ENCODE data around the gene DISC1.

DISC1 gene

DNA sequence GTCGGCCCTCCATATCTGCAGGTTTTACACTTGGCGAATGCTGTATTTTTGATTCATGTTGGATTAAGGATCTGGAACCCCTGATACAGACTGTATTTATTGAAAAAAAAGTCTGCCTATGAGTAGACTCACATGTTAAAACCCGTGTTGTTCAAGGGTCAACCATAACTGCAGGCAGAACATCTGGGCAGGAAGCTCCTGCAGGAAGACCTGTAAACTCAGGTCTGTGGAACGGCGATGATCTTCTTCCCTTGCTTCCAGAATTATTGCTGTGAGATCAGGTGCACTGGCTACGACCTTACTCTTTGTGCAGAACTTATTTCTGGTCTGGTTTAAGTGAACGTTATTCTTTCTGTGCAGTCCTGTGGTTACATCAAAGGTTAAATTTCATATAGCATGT, 96.6 kb downstream of the DISC1 start:
- no peak overlapping the region for H3K4me3 ChIP-seq (ENCODE audit: low read length in 2 of 2)
- no peaks in the 10 kb centered on the region for H3K27me3 ChIP-seq (ENCODE audit: control insufficient read depth in 3 of 3, insufficient read depth in 3 of 3, low read depth in 1 of 3, low read length in 3 of 3)
- no peak overlapping the region for H3K18ac ChIP-seq (ENCODE audit: low read length)
- no peaks in the 10 kb centered on the region for H3K79me1 ChIP-seq (ENCODE audit: low read depth, low read length)
- no peak overlapping the region for H3K4me2 ChIP-seq (ENCODE audit: insufficient read depth, low read length, poor library complexity, severe bottlenecking)
- H3K9me3 ChIP-seq (replicated peaks in 1 of 2; ENCODE audit: control insufficient read depth in 2 of 2, insufficient read depth in 1 of 2, low read depth in 1 of 2, low read length in 2 of 2), result no peaks in the 10 kb centered on the region
- H2BK5ac ChIP-seq (ENCODE audit: low read length), result no peak overlapping the region
- H4K8ac ChIP-seq (ENCODE audit: low read depth, low read length), result no peak overlapping the region
- H2BK120ac ChIP-seq (ENCODE audit: low read depth, low read length), result no peak overlapping the region
- WGBS, 2 donors (ENCODE audit: extremely low coverage in 2 of 2, insufficient read length in 2 of 2, insufficient replicate concordance in 1 of 2), result no CpG with 5 or more reads among the region's 7 CpGs
- H2AK5ac ChIP-seq (ENCODE audit: low read depth, low read length), result no peak overlapping the region
- H4K91ac ChIP-seq (ENCODE audit: low read depth, low read length, poor library complexity), result no peak overlapping the region
- no peak overlapping the region for H3K14ac ChIP-seq (ENCODE audit: low read length)
- H3K4me1 ChIP-seq (ENCODE audit: control insufficient read depth in 2 of 2, insufficient read depth in 1 of 2, low read depth in 1 of 2, low read length in 2 of 2), result peaks cover 0 to 5% of the 10 kb centered on the region in 2 donors
- H3K27ac ChIP-seq (replicated peaks; ENCODE audit: low read length), result no peak overlapping the region
- H2BK12ac ChIP-seq (ENCODE audit: low read length), result no peak overlapping the region
- H3K4ac ChIP-seq (ENCODE audit: low read length), result no peak overlapping the region
- DNase-seq (ENCODE audit: low spot score), result no peak
- no peak overlapping the region for H3K9ac ChIP-seq (ENCODE audit: low read depth, low read length, poor library complexity)
- no peak overlapping the region for H2AFZ ChIP-seq (ENCODE audit: low read length)
- no peaks in the 10 kb centered on the region for H3K36me3 ChIP-seq (replicated peaks in 1 of 2; ENCODE audit: control insufficient read depth in 2 of 2, insufficient read depth in 2 of 2, low read length in 2 of 2)
- no peak overlapping the region for H2BK15ac ChIP-seq (ENCODE audit: low read length)
- no peak overlapping the region for H3K23ac ChIP-seq (ENCODE audit: low read depth, low read length, poor library complexity)

DNA sequence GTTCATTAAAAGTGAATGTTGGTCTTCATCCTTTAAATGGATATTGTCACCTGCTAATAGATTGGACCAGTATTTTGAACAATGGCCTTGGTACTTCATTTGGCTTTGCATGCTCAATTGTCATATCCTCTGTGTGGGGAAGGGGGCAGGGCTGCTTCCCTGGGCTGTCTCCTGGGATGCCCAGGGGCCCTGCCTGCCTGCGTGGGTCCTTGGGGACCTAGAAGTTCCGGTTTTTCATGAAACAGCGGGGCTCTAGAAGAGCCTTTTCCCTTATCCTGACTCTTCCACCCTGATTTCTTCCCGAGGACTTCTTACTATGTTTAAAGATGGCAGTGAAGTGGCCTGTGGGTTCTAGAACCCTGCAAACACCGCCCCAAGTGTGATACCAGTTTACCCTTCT, 97.5 kb downstream of the DISC1 start:
- Histone ChIP-seq H3K79me1 (ENCODE audit: low read depth, low read length) (no peaks in the 10 kb centered on the region), H3K14ac (ENCODE audit: low read length) (no peak overlapping the region), H3K36me3 (replicated peaks in 1 of 2; ENCODE audit: control insufficient read depth in 2 of 2, insufficient read depth in 2 of 2, low read length in 2 of 2) (no peaks in the 10 kb centered on the region), H2BK12ac (ENCODE audit: low read length) (no peak overlapping the region), H3K4ac (ENCODE audit: low read length) (no peak overlapping the region), H3K27ac (replicated peaks; ENCODE audit: low read length) (no peak overlapping the region), H4K91ac (ENCODE audit: low read depth, low read length, poor library complexity) (no peak overlapping the region), H3K4me1 (ENCODE audit: control insufficient read depth in 2 of 2, insufficient read depth in 1 of 2, low read depth in 1 of 2, low read length in 2 of 2) (peaks cover 0 to 5% of the 10 kb centered on the region in 2 donors), H2AK5ac (ENCODE audit: low read depth, low read length) (no peak overlapping the region), H2BK5ac (ENCODE audit: low read length) (no peak overlapping the region), H2BK15ac (ENCODE audit: low read length) (no peak overlapping the region), H3K9me3 (replicated peaks in 1 of 2; ENCODE audit: control insufficient read depth in 2 of 2, insufficient read depth in 1 of 2, low read depth in 1 of 2, low read length in 2 of 2) (no peaks in the 10 kb centered on the region), H3K27me3 (ENCODE audit: control insufficient read depth in 3 of 3, insufficient read depth in 3 of 3, low read depth in 1 of 3, low read length in 3 of 3) (no peaks in the 10 kb centered on the region), H3K18ac (ENCODE audit: low read length) (no peak overlapping the region), H3K9ac (ENCODE audit: low read depth, low read length, poor library complexity) (no peak overlapping the region), H4K8ac (ENCODE audit: low read depth, low read length) (no peak overlapping the region), H2AFZ (ENCODE audit: low read length) (no peak overlapping the region), H3K4me3 (ENCODE audit: low read length in 2 of 2) (no peak overlapping the region), H3K23ac (ENCODE audit: low read depth, low read length, poor library complexity) (no peak overlapping the region), H2BK120ac (ENCODE audit: low read depth, low read length) (no peak overlapping the region), H3K4me2 (ENCODE audit: insufficient read depth, low read length, poor library complexity, severe bottlenecking) (no peak overlapping the region)
- WGBS, 2 donors (ENCODE audit: extremely low coverage in 2 of 2, insufficient read length in 2 of 2, insufficient replicate concordance in 1 of 2), result no CpG with 5 or more reads among the region's 5 CpGs
- no peak for DNase-seq (ENCODE audit: low spot score)

DNA sequence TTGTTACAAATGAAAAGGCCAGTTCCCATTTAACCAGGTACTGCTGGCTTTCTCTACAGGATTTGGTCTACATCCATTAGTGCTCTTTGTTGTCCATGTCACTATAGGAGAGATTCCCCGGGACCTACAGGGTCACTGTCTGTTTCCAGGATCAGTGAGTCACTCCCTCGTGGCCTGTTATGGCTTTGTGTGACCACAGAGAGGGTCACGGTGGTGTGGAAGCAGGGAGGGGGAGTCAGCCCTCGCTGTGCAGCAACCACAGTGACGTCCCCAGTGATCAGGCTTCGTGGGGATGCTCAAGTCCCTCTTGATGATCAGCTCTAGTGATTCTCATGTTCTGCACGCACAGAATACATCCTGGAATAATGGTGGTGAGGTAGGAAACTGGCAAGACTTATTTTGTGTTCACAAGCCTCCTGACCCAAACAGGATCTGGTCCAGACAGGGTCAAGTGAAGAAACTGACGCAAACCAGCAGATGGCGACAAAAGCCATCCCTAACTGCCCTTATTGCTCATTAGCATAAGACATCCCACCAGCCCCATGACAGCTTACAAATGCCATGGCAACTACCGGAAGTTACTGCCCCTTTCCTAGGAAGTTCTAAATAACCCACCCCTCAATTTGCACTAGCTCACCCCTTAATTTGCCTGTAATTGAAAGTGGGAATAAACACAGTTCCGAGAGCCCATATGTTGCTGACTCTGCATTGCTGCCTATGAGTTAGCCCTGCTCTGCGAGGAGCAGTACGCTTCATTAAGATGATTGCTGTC, 98.5 kb downstream of the DISC1 start:
- Histone ChIP-seq H3K4me1 (ENCODE audit: control insufficient read depth in 2 of 2, insufficient read depth in 1 of 2, low read depth in 1 of 2, low read length in 2 of 2) (peaks cover 0 to 5% of the 10 kb centered on the region in 2 donors), H2BK120ac (ENCODE audit: low read depth, low read length) (no peak overlapping the region), H3K4me3 (ENCODE audit: low read length in 2 of 2) (no peak overlapping the region), H2BK5ac (ENCODE audit: low read length) (no peak overlapping the region), H4K91ac (ENCODE audit: low read depth, low read length, poor library complexity) (no peak overlapping the region), H3K79me1 (ENCODE audit: low read depth, low read length) (no peaks in the 10 kb centered on the region), H3K14ac (ENCODE audit: low read length) (no peak overlapping the region), H3K23ac (ENCODE audit: low read depth, low read length, poor library complexity) (no peak overlapping the region), H3K4me2 (ENCODE audit: insufficient read depth, low read length, poor library complexity, severe bottlenecking) (no peak overlapping the region), H2AK5ac (ENCODE audit: low read depth, low read length) (no peak overlapping the region), H3K9ac (ENCODE audit: low read depth, low read length, poor library complexity) (no peak overlapping the region), H3K9me3 (replicated peaks in 1 of 2; ENCODE audit: control insufficient read depth in 2 of 2, insufficient read depth in 1 of 2, low read depth in 1 of 2, low read length in 2 of 2) (no peaks in the 10 kb centered on the region), H3K36me3 (replicated peaks in 1 of 2; ENCODE audit: control insufficient read depth in 2 of 2, insufficient read depth in 2 of 2, low read length in 2 of 2) (no peaks in the 10 kb centered on the region), H3K27me3 (ENCODE audit: control insufficient read depth in 3 of 3, insufficient read depth in 3 of 3, low read depth in 1 of 3, low read length in 3 of 3) (no peaks in the 10 kb centered on the region), H3K18ac (ENCODE audit: low read length) (no peak overlapping the region), H3K4ac (ENCODE audit: low read length) (no peak overlapping the region), H2AFZ (ENCODE audit: low read length) (peak overlapping the region; percentile 57), H3K27ac (replicated peaks; ENCODE audit: low read length) (no peak overlapping the region), H2BK12ac (ENCODE audit: low read length) (no peak overlapping the region), H2BK15ac (ENCODE audit: low read length) (no peak overlapping the region), H4K8ac (ENCODE audit: low read depth, low read length) (no peak overlapping the region)
- peak; percentile 8 for DNase-seq (ENCODE audit: low spot score)
- no CpG with 5 or more reads among the region's 13 CpGs for WGBS, 2 donors (ENCODE audit: extremely low coverage in 2 of 2, insufficient read length in 2 of 2, insufficient replicate concordance in 1 of 2)

DNA sequence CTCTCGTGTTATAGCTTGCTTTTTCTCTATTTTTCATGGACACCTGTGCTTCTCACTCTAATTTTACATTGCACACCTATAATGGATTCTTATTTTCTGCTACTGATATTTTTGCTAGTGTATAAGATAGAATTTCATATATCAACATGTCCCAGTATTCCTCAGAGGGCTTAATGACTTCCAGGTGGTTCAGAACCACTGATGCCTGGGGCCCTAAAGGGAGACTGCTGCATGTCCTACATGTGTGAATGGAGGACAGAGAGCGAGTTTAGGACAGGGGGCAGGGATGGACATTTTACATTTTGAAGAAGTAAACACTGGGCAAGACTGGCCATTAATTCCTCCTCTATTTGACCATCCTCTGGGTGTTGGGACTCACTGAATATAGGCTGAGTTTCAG, 100.6 kb downstream of the DISC1 start:
- peaks cover 0 to 5% of the 10 kb centered on the region in 2 donors for H3K4me1 ChIP-seq (ENCODE audit: control insufficient read depth in 2 of 2, insufficient read depth in 1 of 2, low read depth in 1 of 2, low read length in 2 of 2)
- no peak overlapping the region for H2AK5ac ChIP-seq (ENCODE audit: low read depth, low read length)
- no peak for DNase-seq (ENCODE audit: low spot score)
- no peak overlapping the region for H2BK5ac ChIP-seq (ENCODE audit: low read length)
- no CpG with 5 or more reads among the region's 2 CpGs for WGBS, 2 donors (ENCODE audit: extremely low coverage in 2 of 2, insufficient read length in 2 of 2, insufficient replicate concordance in 1 of 2)
- H2AFZ ChIP-seq (ENCODE audit: low read length), result no peak overlapping the region
- no peaks in the 10 kb centered on the region for H3K79me1 ChIP-seq (ENCODE audit: low read depth, low read length)
- H3K9me3 ChIP-seq (replicated peaks in 1 of 2; ENCODE audit: control insufficient read depth in 2 of 2, insufficient read depth in 1 of 2, low read depth in 1 of 2, low read length in 2 of 2), result peaks cover 0 to 18% of the 10 kb centered on the region in 2 donors
- H3K27ac ChIP-seq (replicated peaks; ENCODE audit: low read length), result no peak overlapping the region
- no peak overlapping the region for H3K4me2 ChIP-seq (ENCODE audit: insufficient read depth, low read length, poor library complexity, severe bottlenecking)
- no peak overlapping the region for H4K8ac ChIP-seq (ENCODE audit: low read depth, low read length)
- H3K4me3 ChIP-seq (ENCODE audit: low read length in 2 of 2), result no peak overlapping the region
- no peak overlapping the region for H3K9ac ChIP-seq (ENCODE audit: low read depth, low read length, poor library complexity)
- H4K91ac ChIP-seq (ENCODE audit: low read depth, low read length, poor library complexity), result no peak overlapping the region
- H2BK120ac ChIP-seq (ENCODE audit: low read depth, low read length), result no peak overlapping the region
- no peak overlapping the region for H3K14ac ChIP-seq (ENCODE audit: low read length)
- H2BK12ac ChIP-seq (ENCODE audit: low read length), result no peak overlapping the region
- no peaks in the 10 kb centered on the region for H3K27me3 ChIP-seq (ENCODE audit: control insufficient read depth in 3 of 3, insufficient read depth in 3 of 3, low read depth in 1 of 3, low read length in 3 of 3)
- no peak overlapping the region for H3K4ac ChIP-seq (ENCODE audit: low read length)
- no peak overlapping the region for H3K23ac ChIP-seq (ENCODE audit: low read depth, low read length, poor library complexity)
- H3K36me3 ChIP-seq (replicated peaks in 1 of 2; ENCODE audit: control insufficient read depth in 2 of 2, insufficient read depth in 2 of 2, low read length in 2 of 2), result no peaks in the 10 kb centered on the region
- no peak overlapping the region for H2BK15ac ChIP-seq (ENCODE audit: low read length)
- no peak overlapping the region for H3K18ac ChIP-seq (ENCODE audit: low read length)

Data from neuronal stem cell (in vitro differentiated cells).